HCT116 (cell line): Measurements from ENCODE around the gene NOS3. TPM values are rescaled to one million over a fixed set of nuclear protein-coding genes. Genes with fewer than 3 reads are reported as not detected.
"Not testable (repeated sequence)": the region's sequence is repeated elsewhere in the genome, so short reads cannot be mapped to it uniquely, and the experiment has no call there.

Experiments
- ATAC-seq: fragments of 200-7000 bp; cut with Tn5 transposase; 2 replicates; pipeline ENCODE4 v1.9.1; 2020; ENCODE audit warnings: mild to moderate bottlenecking, moderate library complexity
- BruUV-seq: library from RNA; stranded (reverse); fragments of 400-500 nt; replicated peaks from 2 replicates; lab custom pipeline; 2021; lab: Mats Ljungman, UMichigan
- CTCF ChIA-PET: fragments of 300-600 bp; sonication (Branson Sonifier 250); formaldehyde crosslinking; loops from one replicate; lab custom pipeline; 2021; ENCODE audit warnings: antibody characterized with exemption; lab: Charles Lee
- POLR2A ChIA-PET: fragments of 300-600, 350-600 bp; sonication (Branson Sonifier 250); formaldehyde crosslinking; loops from one replicate; lab custom pipeline; 2021; ENCODE audit warnings: antibody characterized with exemption; lab: Charles Lee
- RAD21 ChIA-PET, 2 experiments: fragments of 300-600 bp; sonication (Branson Sonifier 250); formaldehyde crosslinking; loops; one replicate each; lab custom pipeline; 2023; ENCODE audit warnings: low total read pairs in 2 of 2; ENCODE audit not compliant: uncharacterized antibody in 2 of 2, unreplicated experiment in 2 of 2, low non-redundant PET in 1 of 2; lab: Charles Lee
- DNase-seq: peaks from one replicate; pipeline ENCODE4 v3.0.0-alpha.2; 2010; ENCODE audit warnings: low read depth, low spot score
- H2AFZ ChIP-seq: fragments of 200-600 bp; shearing (Covaris generic), sonication (generic); 2 replicates; pipeline ENCODE4 v1.6.1; 2017; ENCODE audit warnings: low read depth, mixed run types, mixed read lengths, antibody characterized with exemption, low read length; ENCODE audit not compliant: poor library complexity, severe bottlenecking
- H3K27ac ChIP-seq: 2 replicates; pipeline ENCODE4 v1.5.1; 2012; ENCODE audit warnings: low read depth, low read length
- H3K27me3 ChIP-seq: fragments of 200-600 bp; sonication (generic); 2 replicates; pipeline ENCODE4 v1.6.1; 2016; ENCODE audit warnings: mixed run types, low read length, mixed read lengths; ENCODE audit not compliant: insufficient read depth
- H3K36me3 ChIP-seq, 2 experiments: fragments of 200-500 bp in 1 of 2; fragments of 200-600 bp in 1 of 2; sonication (Bioruptor generic) in 1 of 2; sonication (generic) in 1 of 2; 2 replicates each; pipeline versions ENCODE4 v1.5.1 to v1.6.1; 2014 to 2016; ENCODE audit warnings: low read length in 2 of 2, inconsistent platforms in 1 of 2, mixed read lengths in 1 of 2, mixed run types in 1 of 2; ENCODE audit not compliant: insufficient read depth in 2 of 2, control insufficient read depth in 1 of 2
- H3K4me1 ChIP-seq, 2 experiments: fragments of 200-600 bp in 1 of 2; sonication (generic) in 1 of 2; 2 replicates each; pipeline versions ENCODE4 v1.5.1 to v1.6.1; 2012 to 2017; ENCODE audit warnings: low read length in 2 of 2, inconsistent platforms in 1 of 2, mild to moderate bottlenecking in 1 of 2, mixed read lengths in 1 of 2, mixed run types in 1 of 2, moderate library complexity in 1 of 2; ENCODE audit not compliant: insufficient read depth in 2 of 2, control insufficient read depth in 1 of 2
- H3K4me2 ChIP-seq: fragments of 200-600 bp; sonication (generic); 2 replicates; pipeline ENCODE4 v1.6.1; 2017; ENCODE audit warnings: mixed run types, low read length, mixed read lengths
- H3K4me3 ChIP-seq, 2 experiments: fragments of 200-600 bp in 1 of 2; sonication (generic) in 1 of 2; replicated peaks in 1 of 2; 2 replicates each; pipeline ENCODE4 v1.5.1; 2011 to 2016; ENCODE audit warnings: low read length in 2 of 2, control low read depth in 1 of 2, low read depth in 1 of 2, mild to moderate bottlenecking in 1 of 2, mixed read lengths in 1 of 2, mixed run types in 1 of 2
- H3K79me2 ChIP-seq: fragments of 200-600 bp; sonication (generic); 2 replicates; pipeline ENCODE4 v1.6.1; 2017; ENCODE audit warnings: mild to moderate bottlenecking, mixed run types, low read length, moderate library complexity, mixed read lengths; ENCODE audit not compliant: insufficient read depth
- H3K9ac ChIP-seq: fragments of 200-600 bp; sonication (generic); 2 replicates; pipeline ENCODE4 v1.6.1; 2016; ENCODE audit warnings: low read length, mixed read lengths
- H3K9me2 ChIP-seq: fragments of 200-600 bp; sonication (generic), shearing (Covaris generic); 2 replicates; pipeline ENCODE4 v1.6.1; 2017; ENCODE audit warnings: mixed run types, mild to moderate bottlenecking, moderate library complexity; ENCODE audit not compliant: insufficient read depth
- H3K9me3 ChIP-seq, 2 experiments: fragments of 200-500 bp in 1 of 2; fragments of 200-600 bp in 1 of 2; sonication (Bioruptor generic) in 1 of 2; sonication (generic) in 1 of 2; 2 replicates each; pipeline ENCODE4 v1.6.1; 2014 to 2017; ENCODE audit warnings: low read length in 2 of 2, mixed read lengths in 2 of 2, inconsistent platforms in 1 of 2, low read depth in 1 of 2, mild to moderate bottlenecking in 1 of 2, mixed run types in 1 of 2, moderate library complexity in 1 of 2; ENCODE audit not compliant: control insufficient read depth in 1 of 2, insufficient read depth in 1 of 2
- H4K20me1 ChIP-seq: fragments of 200-600 bp; sonication (generic), shearing (Covaris generic); 2 replicates; pipeline ENCODE4 v1.6.1; 2017; ENCODE audit warnings: mixed run types, mild to moderate bottlenecking, moderate library complexity; ENCODE audit not compliant: insufficient read depth
- CTCF ChIP-seq, 3 experiments: fragments of 200-600 bp in 1 of 3; sonication (generic) in 1 of 3; IDR thresholded peaks in 2 of 3; conservative IDR thresholded peaks in 1 of 3; 2 replicates each; pipeline ENCODE4 v1.5.1; 2012 to 2017; ENCODE audit warnings: low read depth in 2 of 3, low read length in 2 of 3, antibody characterized with exemption in 1 of 3, borderline replicate concordance in 1 of 3, control low read depth in 1 of 3, mild to moderate bottlenecking in 1 of 3, mixed read lengths in 1 of 3, mixed run types in 1 of 3, moderate library complexity in 1 of 3; ENCODE audit not compliant: insufficient read depth in 1 of 3
- REST ChIP-seq: IDR thresholded peaks from 2 replicates; pipeline ENCODE4 v1.6.1; 2012; ENCODE audit warnings: low read depth
- intact Hi-C: fragments of 100-400 bp; cut with micrococcal nuclease; formaldehyde crosslinking; loops from 2 replicates; pipeline ENCODE4 v1.10.0; 2022
- total RNA-seq: library from RNA; stranded (reverse); gene quantifications from one replicate; pipeline ENCODE4 v1.2.1, GENCODE V29; 2021; ENCODE audit not compliant: unreplicated experiment

NOS3 gene
- total RNA-seq, 1 experiment from 2014 or later: 35.8 TPM

GRCh38 chr7:151011097-151011409, 20.2 kb downstream of the NOS3 start (continued):
- TF ChIP-seq REST (no peak), CTCF (IDR thresholded peaks at IDR 0.05 in 2 of 3, conservative IDR thresholded peaks at IDR 0.05 in 1 of 3; ENCODE audit: borderline replicate concordance in 1 of 3, insufficient read depth in 1 of 3, low read depth in 2 of 3, low read length in 2 of 3) (no peak)
- TF ChIP-seq, all 23 proteins: peak for 0

- ATAC-seq, H2AFZ ChIP-seq, DNase-seq, H3K9me2 ChIP-seq, BruUV-seq, H3K4me3 ChIP-seq, RAD21 ChIA-PET, H3K9me3 ChIP-seq, H3K79me2 ChIP-seq, H4K20me1 ChIP-seq, H3K36me3 ChIP-seq, H3K27me3 ChIP-seq: not testable (repeated sequence)
- ChIA-PET POLR2A (interaction anchor here (2.2 kb wide), 1 partner anchor 17 kb away, joined by 7 read pairs; the partner anchor contains the start of gene ABCB8), CTCF (interaction anchor here (0.9 to 5.4 kb wide), 4 partner anchors 9 to 99 kb away, joined by 5 to 59 read pairs (median 7); partner anchors contain the start of gene ABCB8)
- Histone ChIP-seq H3K4me2 (peak overlapping the region; percentile 68), H3K4me1 (peaks cover 16 to 56% of the 10 kb centered on the region in 2 experiments; a peak in 3 of 4 replicates), H3K27ac (0 out of 2 replicates have a peak overlapping the region, but pooled peaks have one; percentile 9), H3K9ac (peak overlapping the region; percentile 38; the same call in 1 of the 2 replicates)
- intact Hi-C loops: loop anchor here (10.0 kb wide), 1 partner anchor 237 kb away; no protein-coding TSS in a partner anchor
Measured at GRCh38 chr7:151011616-151012015, 20.8 kb downstream of the NOS3 start.
